T follicular helper cell (primary cell): ENCODE results near the gene DOK7.

Experiments
- DNase-seq: peaks from one replicate; pipeline ENCODE4 v3.0.0-alpha.2; 2020; ENCODE audit warnings: low read depth

Gene DOK7

DNA sequence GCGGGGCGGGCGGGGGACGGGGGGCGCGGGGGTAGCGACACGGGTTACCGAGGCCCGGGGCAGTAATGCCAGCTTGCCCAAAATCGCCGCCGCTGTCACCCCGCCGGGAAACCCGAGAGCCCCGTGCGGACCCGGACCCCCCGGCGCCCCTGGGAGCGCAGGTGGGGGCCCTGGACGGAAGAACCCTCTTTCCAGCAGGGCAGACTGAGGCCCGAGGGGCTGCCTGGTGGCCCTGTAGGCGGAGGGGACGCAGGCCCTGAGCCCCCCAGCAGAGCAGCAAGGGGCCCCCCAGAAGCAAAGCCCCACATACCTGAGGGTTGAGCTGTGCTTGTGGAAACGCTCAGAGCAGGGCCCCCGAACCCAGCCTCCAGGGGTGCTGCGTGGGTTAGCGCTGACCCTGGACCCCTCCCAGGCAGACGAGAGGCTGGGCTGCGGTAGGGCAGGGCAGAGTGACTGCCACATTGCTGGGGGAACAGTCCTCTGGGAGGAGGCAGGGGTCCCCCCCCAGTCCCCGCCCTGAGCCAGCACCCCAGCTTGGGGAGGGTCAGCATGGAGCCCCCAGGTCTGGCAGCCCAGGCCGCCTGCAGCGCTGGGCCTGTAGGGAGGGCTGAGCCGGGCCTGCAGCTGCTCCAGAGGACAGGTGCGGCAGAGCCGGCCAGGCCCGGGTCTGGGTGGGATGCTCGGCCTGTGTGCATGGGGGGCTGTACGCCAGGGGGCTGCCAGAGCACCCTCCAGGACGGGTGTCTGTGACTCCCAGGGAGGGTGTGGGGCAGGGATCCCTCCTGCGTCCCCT lies 646 bp downstream of the DOK7 start:
- DNase-seq: no peak

DNA sequence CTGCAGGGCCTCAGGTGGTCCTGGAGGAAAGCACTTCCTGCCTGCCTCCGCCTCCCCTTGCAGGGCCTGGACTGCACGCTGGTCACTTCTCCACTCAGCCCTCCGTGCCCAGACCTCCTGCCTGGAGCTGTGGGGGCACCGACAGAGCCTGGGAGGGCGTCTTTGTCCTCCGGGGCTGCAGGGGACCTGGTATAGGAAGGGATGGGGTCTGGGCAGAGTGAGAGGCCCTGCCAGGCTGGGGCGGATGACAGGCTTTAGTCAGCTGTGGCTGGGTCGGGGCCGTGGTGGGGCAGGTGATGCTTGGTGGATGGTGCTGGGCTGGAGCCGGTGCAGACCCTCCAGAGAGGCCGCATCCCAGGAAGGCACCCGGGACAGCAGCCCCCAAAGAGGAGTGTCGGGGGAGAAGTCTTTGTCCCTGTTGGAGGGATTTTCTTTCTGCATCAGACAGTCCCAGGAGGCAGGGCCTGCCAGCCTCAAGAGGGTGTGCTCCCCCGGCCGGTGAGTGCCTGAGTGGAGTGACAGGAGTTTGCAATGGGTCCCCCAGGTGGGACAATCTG lies 1.3 kb downstream of the DOK7 start:
- DNase-seq: no peak

DNA sequence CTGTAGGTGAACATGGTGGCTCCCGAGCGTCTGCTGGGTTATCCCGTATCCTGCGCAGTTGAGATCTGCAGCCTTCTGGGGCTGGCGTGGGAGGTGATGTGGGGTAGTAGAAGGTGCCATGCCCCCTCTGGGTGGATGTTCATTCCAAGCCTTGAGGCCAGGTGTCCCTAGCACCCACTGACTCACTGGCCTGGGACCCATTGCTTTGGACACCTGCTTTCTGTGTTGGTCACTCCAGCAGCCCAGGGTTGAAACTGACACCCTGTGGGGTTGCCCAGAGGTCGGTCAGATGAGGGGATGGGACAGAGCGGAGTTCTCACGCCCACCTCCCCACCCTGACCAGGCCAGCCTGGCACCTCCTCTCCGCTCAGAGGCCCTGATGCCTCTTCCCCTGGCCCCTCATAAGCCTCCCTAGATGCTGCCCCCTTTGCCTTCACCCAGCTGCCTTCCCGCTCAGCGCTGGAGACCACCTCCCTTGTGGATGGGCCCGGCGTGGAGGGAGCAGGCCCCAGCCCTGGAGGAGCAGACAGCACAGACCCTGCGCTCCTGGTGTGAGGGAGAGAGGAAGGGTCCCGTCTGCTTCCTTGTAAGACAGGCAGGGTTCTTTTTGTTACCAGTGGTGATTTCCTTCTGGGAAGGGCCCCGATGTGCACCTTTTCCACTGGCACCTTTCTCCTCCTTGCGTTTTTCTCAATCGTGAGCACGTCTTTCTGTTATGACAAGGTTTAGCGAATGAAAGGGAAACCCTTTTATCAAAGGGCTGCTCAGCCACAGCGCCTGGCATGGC lies 2.0 kb downstream of the DOK7 start:
- no peak for DNase-seq

DNA sequence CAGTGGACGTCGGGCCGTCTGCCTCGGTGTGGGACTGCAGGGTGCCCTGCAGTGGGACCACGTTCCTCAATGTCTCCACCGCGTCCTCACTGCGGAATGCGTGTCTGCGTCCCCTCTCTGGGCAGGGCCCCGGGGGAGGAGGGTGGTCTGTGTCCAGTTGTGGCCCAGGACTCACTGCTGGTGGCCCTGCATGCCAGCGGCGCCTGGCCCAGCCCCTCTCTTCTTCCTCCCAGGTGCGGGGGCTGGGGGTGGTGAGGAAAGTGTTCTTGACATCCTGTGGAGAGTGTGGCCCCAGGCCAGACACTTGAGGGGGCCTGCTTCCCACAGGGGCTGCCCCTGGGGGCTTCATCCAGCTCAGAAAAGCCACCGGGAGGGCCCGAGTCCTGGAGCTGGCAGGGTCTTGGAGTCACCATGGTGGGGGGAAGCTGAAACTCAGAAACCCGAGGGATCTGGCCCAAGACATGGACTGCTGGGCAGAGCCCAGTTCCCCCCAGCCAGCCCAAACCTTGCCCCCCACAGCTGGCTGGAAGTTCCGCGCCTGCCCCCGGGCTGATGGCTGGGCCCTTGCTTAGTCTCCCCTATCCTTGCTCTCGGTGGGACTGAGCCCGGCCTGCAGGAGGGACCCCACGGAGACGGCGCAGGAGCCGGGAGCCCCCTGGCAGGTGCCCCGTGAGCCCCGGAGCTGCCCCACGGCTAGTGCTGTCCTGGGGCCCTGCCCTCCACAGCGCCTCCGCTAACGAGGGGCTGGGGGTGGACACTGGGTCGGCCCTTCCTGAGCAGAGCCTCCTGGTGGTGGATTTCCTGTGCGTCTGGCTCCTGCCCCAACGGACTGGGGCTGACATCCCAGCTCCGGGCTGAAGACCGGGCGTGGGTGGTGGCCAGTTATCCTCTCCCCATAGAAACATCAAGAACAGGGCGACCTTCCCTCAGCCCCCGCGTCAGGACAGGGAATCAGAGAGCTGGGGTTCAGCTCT lies 2.9 kb downstream of the DOK7 start:
- DNase-seq: no peak

DNA sequence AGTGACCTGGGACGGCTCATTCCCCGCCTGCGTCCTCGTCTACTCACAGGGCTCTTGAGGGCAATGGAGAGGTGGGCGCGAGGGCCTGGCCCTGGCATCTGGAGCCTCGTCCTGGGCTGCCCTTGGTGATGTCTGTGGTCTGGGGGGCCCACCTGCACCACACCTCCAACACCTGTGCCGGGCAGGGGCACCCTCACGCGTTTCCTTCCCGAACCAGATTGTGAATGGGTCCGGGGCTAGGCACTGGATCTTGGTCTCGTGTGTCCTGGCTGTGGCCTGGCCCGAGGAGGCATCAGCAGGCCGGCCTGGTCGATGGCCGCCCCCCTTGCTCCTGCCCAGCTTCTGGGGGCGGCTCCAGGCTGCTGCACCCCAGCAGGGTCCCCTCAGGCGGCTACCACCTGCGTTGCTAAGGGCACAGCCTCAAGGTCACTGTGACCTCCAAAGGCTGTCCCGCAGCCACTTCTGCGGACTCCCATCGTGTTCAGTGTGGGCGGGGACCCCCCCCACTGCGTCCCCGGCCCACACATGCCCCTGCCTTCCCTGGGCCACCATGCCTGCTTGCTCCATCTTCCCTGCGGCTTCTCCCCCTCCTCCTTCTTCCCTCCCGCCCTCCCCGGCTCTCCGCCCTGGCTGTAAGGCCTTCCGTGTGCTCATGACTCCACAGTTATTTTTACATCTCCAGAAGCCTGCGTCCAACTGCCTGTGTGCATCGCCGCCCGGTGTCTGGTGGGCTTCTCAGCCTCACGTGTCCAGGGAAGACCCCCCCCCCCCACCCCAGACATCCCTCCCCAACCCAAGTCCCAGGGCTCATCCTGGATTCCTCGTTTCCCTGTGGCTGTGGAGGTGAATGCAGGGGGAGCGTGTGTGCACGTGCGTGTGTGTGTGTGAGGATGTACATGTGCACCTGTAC lies 3.8 kb downstream of the DOK7 start:
- DNase-seq: no peak

DNA sequence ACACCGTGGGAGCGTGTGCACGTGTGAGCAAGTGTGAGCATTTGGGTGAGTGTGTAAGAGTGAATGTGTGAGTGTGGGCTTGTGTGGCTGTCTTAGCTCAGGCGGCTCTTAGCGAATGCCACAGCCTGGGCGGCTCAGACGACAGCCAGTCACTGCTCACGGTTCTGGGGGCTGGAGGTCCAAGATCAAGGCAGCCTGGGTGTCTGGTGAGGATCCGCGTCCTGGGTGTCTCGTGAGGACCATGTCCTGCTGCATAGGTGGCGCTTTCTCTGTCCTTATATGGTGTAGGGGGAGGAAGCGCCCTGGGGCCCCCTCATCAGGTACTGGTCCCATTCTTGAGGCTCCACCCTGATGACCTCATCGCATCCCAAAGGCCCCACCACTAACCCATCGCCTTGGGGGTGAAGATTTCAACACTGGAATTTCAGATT lies 4.5 kb downstream of the DOK7 start:
- DNase-seq: no peak

DNA sequence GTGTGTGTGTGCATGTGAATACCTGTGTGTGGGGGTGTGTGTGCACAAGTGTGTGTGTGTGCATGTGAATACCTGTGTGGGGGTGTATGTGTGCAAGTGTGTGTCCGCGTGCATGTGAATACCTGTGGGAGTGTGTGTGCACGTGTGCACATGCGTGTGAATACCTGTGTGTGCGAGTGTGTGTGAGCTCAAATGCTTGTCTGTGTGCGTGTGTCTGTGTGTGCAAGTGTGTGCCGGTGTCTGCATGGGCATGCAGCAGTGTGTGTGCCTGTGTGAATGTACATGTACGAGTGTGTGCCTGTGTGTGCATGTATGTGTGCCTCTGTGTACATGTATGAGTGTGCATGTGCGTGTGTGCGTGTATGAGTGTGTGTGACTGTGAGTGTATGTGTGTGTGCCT lies 5.0 kb downstream of the DOK7 start:
- DNase-seq: no peak

DNA sequence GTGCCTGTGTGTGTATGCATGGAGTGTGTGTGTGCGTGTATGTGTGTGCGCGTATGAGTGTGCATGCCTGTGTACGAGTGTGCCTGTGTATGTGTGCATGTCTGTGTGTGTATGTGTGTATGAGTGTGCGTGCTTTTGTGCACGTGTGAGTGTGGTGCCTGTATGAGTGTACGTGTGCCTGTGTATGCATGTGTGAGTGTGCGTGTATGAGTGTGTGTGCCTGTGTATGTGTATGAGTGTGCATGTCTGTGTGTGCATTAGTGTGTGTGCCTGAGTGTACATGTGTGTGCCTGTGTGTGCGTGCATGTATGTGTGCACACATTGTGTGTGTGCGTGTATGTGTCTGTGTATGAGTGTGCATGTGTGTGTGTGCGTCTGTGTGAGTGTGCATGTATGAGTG lies 5.7 kb downstream of the DOK7 start:
- no peak for DNase-seq

DNA sequence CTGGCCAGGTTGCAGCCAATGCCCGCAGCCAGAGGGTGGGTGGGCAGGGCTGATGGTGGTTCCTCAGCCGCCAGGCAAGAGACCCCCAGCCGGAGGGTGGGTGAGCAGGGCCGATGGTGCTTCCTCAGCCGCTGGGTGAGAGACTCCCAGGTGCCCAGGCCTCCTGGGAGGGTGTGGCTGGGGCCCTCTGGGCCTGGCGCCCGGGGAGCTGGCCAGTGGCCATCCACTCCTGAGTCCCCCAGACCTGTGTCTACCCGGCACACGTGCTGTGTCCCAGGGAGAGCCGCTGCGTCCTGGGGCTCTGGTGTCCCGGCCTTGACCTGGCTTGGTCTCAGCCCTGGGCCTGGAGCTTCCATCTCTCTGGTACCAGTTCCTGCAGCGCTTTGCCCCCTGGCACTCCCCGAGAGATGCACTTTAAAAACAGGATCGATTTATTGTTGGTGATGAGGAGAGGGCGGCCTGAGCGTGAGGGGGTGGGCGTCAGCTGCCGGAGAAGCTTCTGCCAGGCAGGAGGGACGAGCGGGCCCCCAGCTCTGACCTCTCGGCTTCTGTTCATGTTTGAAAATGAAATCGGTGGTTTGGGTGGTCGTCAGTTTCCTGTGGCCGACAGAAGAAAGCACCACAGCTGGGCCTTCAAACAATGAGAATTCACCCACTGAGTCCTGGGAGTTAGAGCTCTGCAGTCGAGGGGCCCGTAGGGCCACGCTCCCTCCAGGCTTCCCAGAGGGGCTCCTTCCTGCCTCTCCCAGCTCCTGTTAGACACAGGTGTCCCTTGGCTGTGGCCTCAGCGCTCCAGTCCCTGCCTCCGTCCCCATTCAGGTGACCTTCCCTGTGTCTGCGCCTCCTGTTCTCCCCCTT lies 6.5 kb downstream of the DOK7 start:
- no peak for DNase-seq

DNA sequence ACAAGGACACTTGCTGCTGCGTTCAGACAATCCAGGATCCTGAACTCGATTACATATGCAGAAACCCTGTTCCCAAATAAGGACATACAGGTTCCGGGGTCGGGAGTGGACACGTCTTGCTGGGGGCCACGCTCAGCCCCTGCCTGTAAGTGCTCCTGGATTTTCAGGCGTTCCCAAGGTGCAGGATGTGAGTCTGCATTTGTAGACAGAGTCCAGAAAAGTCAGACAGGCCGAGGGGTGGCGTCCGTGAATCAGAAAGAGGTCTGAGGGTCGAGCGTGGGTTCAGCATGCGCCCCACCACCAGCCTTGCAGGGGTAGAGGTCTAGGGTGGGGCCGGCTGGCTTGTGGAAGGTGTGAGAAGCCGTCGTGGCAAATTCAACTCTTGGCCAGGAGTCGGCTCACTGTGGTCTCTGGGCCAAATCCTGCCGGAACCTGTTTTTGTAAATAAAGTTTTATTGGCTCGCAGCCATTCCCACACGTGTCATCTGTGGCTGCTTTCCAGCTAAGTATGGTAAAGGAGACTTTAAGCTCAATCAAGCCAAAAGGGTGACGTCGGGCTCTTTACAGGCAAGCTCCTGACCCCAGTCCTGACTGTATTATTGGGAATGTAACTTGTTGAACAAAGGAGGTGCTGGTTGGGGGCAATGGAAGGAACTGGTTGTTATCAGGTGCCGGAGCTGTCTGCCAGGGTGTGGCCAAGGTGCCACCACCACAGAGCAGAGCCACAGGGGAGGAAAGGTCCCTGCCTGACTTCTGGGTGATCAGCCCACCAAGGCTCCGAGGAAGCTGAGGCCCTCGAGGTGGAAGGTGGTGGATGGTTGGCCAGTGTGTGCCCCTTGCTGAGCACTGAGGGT lies 7.4 kb downstream of the DOK7 start:
- no peak for DNase-seq

DNA sequence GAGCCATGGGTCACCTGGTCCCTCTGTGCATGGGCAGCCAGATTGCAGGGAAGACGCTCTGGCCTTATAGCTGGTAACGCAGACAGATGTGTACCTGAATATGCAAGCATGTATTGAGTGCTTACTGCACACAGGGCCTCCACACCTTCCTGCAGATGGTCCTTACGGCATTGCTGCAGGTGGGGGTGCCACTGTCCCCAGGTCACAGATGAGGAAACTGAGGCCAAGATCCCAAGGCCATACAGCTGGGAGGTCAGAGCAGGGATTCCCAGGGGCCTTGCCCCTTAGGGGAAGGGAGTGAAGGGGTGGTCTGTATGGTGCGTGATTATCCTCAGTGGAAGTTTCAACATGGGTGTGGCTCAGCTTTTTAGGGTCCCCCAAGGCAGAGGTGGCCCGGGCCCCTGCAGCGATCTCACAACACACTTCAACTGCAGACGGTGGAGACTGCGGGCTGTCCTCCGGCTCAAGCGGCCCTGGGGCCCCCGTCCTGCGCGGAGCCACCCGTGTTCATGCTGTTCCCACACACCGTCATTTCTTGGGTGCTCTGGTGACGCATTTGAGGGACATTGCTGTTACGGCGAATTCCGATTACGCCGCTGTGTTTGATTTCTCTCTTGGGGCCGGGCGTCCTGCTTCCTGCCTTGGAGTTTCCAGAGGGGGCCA lies 8.1 kb downstream of the DOK7 start:
- DNase-seq: no peak

DNA sequence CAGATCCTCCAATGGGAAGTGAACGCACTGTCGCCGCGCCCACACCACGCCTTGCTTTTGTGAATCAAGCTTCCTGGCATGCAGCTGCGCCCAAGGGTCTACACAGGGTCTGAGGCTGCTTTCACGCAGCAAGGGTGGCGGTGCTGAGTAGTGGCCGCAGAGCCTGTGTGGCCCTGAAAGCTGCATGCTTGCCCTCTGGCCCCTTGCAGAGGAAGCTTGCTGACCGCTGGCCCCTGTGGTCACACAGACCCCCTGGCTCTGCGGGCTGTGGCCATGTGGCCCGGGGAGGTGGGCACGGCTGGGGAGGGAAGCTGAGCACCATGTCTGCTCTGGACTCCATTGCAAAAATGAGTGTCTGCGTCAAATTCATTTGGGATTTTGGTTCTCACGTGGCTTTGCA lies 8.8 kb downstream of the DOK7 start:
- DNase-seq: no peak

DNA sequence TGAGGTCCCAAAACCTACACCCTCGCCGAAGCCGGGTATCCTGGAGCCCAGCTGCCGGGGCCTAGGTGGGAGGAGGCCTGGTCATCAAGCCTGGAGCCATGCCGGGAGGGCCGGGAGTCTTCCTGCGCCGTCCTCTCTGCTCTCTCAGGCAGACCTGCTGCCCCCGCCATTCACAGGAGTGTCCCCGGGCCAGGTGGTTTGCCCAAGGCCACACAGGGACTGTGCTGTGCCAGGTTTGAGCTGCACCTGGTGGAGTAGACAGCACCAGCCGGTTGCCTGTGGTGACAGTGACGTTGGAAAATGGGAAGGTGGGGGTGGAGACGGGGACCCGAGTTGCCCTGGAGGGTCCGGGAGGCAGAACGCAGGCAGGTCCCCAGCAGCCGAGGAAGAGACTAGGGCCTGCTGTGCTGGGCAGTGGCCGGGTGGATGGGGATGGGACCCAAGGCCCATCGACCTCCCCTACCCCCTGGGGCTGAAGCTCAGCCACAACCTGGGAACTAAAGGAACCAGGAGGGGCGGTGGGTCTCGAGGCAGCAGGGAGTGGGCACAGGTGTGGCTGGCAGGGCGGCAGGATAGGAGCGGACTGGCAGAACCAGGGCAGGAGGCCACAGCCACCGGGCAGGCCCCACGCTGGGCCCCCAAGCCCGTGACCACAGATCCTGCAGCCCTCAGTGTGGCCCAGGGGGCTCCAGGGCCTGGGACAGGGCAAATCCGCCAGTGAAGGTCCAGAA lies 9.5 kb downstream of the DOK7 start:
- no peak for DNase-seq

DNA sequence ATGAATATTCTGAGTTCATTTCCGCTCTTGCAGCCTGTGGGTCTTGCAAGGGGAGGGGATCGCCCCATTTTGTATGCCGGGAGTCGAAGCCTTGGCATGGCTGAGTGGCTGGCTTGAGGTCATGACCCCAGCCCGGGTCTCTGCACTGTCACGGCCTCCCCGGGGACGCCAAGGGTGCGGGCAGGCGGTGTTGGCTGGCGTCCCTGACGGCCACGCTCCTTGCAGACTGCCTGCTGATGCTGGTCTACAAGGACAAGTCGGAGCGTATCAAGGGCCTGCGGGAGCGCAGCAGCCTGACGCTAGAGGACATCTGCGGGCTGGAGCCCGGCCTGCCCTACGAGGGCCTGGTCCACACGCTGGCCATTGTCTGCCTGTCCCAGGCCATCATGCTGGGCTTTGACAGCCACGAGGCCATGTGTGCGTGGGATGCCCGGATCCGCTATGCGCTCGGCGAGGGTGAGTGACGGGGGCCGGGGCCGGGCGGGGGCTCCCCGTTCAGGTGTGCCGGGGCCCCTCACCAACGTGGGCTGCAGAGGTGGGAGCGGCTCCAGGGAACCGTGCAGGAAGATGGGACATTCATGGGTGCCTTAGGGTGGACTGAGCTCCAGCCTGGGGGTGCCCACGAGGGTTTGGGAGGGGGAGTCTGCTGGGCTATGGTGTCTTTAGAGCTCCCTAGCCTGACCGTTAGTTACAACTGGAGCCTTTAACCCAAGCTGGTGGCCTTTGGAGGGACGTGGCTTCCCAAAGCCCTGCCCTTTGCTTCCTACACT lies 10.3 kb downstream of the DOK7 start:
- no peak for DNase-seq

DNA sequence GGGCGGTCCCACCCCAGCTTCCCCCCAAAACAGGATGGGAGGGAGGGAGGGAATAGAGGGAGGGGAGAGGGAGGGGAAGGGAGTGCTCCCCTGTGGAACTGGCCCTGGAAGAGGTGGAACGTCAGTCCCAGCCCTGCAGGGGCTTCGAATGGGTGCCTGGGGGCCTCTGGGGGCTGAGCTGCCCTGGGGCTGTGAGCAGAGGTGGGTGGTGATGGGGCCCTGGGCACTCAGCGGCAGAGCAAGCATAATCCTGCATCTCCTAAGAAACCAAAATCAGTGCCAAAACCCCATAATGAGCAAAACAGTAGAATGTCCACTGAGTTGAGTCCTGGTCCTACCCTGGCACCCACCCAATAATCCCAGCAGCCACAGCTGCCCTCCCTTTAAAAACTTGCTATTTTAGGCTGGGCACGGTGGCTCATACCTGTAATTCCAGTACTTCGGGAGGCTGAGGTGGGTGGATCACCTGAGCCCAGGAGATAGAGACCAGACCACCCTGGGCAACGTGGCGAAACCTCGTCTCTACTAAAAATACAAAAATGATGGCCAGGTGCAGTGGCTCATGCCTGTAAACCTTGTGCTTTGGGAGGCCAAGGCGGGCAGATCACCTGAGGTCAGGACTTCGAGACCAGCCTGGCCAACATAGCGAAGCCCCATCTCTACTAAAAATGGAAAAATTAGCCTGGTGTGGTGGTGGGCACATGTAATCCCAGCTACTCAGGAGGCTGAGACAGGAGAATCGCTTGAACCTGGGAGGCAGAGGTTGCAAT lies 11.1 kb downstream of the DOK7 start:
- DNase-seq: no peak
